Neural progenitor cell (in vitro differentiated cells): ENCODE measurements around the gene FLII.

Source experiments
- CTCF ChIP-seq: fragments of 200-600 bp; sonication (generic); IDR thresholded peaks from 2 replicates; pipeline ENCODE4 v1.5.1; 2017; ENCODE audit warnings: antibody characterized with exemption, mild to moderate bottlenecking
- EZH2 ChIP-seq: fragments of 200-600 bp; sonication (generic); IDR thresholded peaks from 2 replicates; pipeline ENCODE4 v1.6.1; 2017; ENCODE audit warnings: antibody characterized with exemption, mild to moderate bottlenecking, moderate library complexity

GRCh38 chr17:18300725-18301480, 42.4 kb upstream of the FLII start:
- TF ChIP-seq CTCF, result no peak
- no peak for TF ChIP-seq EZH2
